ENCODE measurements around the gene JUNB.
"Not testable (repeated sequence)": the region's sequence is repeated elsewhere in the genome, so short reads cannot be mapped to it uniquely, and the experiment has no call there.

The JUNB gene

DNA sequence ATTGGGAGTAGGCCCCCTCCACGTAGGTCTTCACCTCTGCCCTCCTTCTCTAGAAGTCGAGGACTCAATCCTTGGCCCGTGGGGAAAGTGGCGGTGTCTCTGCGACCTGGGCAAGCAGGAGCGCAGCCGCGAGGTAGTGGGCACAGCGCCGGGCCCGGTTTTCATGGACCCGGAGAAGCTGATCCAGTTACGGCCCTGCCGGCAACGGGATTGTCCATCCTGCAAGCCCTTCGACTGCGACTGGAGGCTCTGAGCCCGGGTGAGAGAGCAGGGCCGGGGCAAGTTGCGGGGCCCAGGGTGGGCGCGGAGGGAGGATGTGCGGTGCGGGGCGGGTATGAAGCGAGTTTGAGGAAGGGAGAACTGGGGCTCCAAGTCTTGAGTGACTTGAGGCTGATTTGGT lies 12.8 kb downstream of the JUNB start:
- no peak for DNase-seq (ENCODE audit: low read depth)

DNA sequence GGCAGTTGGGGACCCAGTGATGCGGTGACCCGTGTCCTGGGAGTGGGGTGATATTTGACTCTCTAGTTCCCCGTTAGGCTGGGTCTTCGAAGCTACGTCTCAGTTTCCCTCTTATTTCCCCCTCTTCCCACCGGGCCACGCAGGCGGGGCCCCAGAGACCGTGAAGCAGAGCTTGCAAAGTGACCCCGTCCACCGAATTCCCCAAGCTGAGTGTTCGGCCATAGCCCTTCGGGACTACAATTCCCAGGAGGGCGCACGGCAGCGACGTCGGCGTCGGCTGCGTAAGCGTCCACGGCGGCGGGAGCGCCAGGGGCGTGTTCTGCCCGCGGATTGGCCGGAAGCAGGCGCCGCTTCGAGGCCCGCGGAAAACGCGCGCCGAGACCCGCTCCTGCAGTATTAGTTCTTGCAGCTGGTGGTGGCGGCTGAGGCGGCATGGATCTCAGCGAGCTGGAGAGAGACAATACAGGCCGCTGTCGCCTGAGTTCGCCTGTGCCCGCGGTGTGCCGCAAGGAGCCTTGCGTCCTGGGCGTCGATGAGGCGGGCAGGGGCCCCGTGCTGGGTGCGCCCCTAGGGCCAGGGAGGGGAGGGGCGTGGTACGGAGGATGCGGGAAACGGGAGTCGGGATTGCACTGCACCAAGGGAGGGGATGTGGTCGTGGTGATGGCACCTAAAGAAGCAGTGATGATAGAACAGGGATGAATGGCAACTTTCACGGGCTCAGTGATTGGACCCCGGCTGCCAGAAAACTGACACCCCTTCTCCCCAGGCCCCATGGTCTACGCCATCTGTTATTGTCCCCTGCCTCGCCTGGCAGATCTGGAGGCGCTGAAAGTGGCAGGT lies 15.2 kb downstream of the JUNB start, which contains the start of gene RNASEH2A:
Gene RNASEH2A (plus strand): TSS at position 343 of the 840 bp plus-strand sequence. CDS start 90 bp downstream, at position 433.
- DNase-seq (ENCODE audit: low read depth): peak; percentile 74

DNA sequence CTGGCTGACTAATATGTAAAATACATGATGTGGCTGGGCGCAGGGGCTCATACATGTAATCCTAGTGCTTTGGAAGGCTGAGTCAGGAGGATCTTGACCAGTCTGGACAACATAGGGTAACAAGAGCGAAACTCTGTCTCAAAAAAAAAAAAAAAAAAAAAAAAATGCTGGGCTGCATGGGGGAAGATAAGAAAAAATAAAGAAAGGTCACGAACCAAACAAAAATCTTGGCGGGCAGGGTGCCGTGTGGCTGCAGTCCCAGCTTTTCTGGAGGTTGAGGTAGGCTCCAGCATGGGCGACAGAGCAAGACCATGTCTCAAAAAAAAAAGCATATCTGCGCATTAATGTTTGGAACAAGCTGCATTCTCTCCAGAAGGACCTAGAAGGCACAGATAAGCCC lies 23.8 kb downstream of the JUNB start:
- DNase-seq (ENCODE audit: low read depth): no peak

DNA sequence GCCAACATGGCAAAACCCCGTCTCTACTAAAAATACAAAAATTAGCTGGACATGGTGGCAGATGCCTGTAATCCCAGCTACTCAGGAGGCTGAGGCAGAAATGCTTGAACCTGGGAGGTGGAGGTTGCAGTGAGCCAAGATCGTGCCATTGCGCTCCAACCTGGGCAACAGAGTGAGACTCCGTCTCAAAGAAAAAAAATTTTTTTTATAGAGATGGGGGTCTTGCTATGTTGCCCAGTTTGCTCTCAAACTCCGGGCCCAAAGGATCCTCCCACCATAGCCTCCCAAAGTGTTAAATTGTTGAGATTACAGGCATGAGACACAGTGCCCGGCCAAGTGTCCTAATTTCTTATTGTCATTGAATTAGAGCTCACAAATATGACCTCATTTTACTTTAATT lies 25.9 kb downstream of the JUNB start:
- not testable (repeated sequence) for DNase-seq (ENCODE audit: low read depth)

DNA sequence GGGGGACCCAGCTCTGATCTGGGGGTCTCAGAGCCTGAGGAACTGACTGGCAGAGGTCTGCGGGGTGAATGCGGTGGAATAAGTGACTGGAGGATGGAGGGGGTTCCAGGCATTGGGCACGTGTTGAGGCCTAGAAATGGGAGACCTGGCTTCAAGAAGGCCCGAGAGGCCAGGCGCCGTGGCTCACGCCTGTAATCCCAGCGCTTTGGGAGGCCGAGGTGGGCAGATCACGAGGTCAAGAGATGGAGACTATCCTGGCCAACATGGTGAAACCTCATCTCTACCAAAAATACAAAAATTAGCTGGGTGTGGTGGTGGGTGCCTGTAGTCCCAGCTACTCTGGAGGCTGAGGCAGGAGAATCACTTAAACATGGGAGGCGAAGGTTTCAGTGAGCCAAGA lies 26.5 kb downstream of the JUNB start:
- not testable (repeated sequence) for DNase-seq (ENCODE audit: low read depth)

DNA sequence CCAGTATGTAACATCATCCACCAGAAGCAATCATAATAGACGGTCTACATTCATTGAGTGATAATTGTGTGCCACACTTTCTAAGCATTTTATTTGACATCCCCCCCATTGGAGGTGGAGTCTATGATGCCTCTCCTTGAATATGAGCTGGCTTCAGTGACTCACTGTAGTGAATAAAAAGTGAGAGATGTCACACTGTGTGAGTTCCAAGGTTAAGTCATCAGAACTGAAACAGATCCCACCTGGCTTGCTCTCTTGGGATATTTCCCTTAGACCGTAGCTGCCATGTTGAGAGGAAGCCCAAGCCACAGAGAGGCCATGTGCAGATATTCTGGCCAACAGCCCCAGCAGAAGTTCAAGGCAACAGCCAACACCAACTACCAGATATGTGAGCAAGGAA lies 30.5 kb downstream of the JUNB start:
- no peak for DNase-seq (ENCODE audit: low read depth)

DNA sequence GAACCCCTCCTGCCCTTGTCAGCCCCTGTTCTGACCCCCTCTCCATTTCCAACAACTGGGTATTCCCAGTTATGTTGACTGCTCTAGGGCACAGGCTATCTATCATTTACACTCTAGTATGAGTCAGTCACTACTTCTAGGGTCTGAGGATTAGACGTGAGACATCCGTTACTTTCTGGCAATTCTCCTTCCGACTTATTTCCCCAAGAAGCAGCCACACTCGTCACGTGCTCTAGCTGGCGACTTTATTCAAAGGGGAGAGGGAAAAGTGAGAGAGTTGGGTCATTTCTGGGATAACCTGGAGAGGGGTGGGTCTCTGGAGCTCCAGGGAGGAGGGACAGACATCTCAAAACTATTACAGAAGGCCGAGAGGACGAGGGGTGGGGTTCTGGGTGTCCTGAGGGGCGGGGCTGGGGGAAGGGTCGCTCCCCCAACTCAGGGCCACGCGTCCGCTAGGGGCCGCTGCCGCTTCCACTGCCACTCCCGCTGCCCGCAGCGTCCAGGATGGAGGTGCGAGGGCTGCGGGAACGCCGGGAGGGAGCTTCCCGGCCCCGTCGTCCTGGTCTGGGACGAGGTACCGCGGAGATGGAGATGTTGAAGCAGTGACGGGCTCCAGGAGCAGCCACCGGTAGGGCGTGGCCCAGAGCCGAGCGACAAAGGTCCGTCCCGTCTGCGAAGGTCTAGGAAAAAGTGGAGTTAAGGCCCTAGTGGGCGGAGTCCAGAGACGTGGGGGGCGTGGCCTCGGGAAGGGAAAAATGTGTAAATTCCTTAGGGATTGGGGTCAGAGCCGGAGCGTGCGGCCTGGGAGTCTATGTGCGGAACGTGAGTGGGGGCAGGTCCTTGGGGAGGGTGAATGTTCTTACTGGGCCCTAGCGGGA lies 34.2 kb downstream of the JUNB start:
- no peak for DNase-seq (ENCODE audit: low read depth)

DNA sequence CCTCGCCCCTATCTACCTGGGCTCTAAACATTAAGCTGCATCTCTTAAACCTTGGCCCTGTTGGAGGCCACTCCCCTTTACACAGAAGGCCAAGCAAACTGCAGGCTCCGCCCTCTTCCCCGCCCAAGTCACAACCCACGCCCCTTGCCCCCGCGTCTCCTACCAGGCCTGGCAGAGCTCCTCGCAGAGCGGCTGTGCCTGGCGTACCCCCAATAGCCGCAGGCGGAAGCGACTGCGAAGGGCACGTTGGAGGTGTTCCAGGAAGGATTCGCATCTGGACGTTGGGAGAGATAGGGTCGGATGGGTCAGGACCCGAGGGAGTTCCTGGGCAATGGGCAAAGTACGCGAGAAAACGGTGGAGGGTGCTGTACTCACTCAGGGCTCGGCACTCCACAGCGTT lies 37.2 kb downstream of the JUNB start:
- DNase-seq (ENCODE audit: low read depth): no peak

DNA sequence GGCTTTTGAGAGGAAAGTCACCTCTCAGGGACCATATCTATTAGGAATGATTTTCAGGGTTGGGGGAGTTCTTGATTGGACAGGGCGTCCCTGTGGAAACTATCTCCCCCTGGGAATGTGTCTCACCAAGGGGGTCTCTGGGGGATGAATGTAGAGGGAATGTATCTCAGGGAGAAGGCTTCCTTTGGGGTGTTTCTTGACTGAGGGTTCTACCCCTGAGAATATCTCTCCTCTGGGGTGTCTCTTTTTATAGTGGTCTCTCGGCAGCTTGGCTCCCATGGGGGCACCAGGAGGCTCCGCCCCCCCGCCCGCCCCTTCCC lies 42.1 kb downstream of the JUNB start:
- DNase-seq (ENCODE audit: low read depth): no peak

DNA sequence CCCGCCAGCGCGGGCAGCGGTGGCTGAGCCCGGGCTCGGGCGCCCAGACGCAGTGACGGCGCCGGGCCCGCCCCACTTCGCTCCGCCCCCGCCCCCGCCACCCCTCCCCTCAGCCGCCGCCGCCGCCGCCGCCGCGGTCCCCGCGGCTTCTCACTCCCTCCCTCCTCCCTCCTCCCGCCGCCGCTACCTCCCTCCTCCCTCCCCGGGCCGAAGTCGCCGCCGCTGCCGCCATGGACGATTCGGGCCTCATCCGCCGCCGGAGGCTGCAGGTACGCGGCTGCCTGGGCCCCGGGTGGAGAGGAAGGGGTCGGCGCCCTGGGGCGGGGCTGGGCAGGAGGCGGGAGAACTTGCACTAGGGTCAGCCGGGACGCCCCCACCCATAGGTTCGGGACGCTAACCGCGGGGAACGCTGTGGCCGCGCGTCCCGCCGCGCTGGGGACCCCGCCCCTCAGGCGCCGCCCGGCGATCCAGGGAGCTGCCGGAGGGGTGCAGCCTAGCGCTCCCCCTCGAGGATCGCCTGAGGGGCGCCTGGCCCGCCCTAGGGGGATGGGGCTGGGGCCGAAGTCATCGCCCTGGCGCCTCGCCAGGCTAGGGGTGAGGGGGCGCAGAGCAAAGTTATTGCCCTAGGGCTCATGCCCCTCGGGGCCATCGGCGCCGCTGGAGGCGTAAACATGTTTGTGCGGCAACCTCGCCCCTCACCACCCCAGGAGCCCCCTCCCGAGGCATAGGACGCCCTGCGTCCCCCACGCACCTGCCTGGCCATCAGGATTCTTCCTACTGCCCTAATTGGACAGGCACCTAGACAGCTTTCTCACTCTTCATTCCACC lies 42.7 kb downstream of the JUNB start:
- DNase-seq (ENCODE audit: low read depth): no peak

DNA sequence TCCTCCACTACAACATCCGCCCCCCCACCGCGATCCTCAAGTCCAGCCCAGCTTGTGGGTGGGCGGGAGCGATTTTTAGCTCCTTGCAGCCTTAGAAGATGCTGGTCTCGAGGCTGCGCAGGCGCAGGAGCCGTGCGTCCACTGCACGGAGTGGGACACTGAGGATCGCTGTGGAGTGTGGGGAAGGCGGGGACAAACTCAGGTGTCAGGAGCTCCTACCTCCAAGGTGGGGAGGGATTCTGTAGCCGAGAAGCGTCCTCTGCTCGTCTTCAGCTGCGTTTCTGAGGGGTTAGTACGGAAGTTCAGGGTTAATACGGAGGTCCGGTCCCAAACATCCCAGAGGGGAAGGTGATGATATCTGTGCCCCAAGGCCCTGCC lies 43.3 kb downstream of the JUNB start, which contains the start of gene RTBDN:
Gene RTBDN (minus strand): TSS at position 14 of the 378 bp plus-strand sequence. CDS start 4,600 bp downstream, outside the sequence.
- no peak for DNase-seq (ENCODE audit: low read depth)

DNA sequence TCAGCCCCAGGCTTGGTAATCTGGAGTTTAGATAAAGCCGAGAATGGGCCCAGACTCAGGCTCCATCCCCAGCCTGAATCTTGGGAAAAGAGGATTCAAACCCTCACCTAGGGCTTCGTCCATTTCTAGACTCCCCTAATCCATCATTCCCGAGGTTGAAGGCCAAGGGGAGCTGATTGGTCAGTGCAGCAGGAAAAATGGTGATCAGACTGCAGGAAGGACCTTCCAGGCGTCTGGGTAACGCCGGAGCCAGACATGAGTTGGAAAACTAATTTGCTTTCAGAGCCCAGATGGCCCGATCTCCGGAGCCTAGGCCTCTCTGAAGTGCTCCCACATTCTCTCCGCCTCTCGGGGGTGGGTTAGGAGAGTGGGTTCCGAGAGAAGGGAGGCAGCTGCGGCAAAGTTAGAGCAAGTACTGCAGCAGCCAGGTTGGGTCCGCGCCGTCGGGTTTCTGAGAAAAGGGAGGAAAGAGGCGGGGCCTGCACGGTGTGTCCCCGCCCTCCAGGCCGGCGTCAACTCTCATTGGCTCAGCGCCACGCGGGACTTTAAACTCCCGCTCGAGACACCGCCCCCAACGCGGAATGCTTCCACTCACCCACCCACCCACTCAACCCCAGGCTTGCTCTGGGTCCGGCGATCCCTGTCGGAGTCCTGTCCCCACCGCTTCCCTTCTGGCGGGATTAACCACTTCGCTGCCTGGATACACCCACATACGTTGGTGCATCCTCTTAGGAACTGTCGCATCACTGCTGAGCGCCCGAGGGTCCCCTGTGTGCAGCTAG lies 43.9 kb downstream of the JUNB start:
- no peak for DNase-seq (ENCODE audit: low read depth)

DNA sequence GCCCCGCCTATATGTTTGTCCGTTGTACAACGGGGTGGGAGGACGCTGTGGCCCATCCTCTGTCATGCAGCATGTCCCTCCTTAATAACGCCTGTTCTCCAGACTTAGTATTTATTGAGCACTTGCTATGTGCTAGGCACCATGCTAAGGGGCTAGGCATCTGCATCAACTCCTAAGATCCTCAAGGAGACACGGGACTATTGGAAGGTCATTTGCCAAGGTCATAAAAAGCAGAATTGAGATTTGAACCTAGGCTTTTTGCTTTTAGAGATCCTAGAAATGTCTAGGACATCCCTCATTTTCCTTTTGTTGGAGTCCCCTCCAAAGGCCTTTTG lies 45.2 kb downstream of the JUNB start:
- DNase-seq (ENCODE audit: low read depth): no peak

DNA sequence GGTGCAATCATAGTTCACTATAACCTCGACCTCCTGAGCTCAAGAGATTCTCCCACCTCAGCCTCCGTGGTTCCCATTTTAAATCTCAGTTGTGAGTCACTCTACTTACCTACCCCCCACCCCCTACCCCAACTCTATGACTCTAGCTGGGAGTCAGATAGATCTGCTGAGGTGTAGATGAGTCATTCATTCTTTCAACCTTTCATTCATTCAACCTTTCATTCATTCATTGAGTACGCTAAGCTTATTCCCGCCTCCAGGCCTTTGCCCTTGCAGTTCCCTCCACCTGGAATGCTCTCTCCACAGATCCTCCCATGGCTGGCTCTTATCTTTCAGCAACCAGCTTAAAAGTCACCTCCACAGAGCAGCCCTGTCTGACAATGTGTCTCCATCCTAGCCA lies 45.9 kb downstream of the JUNB start:
- DNase-seq (ENCODE audit: low read depth): no peak

DNA sequence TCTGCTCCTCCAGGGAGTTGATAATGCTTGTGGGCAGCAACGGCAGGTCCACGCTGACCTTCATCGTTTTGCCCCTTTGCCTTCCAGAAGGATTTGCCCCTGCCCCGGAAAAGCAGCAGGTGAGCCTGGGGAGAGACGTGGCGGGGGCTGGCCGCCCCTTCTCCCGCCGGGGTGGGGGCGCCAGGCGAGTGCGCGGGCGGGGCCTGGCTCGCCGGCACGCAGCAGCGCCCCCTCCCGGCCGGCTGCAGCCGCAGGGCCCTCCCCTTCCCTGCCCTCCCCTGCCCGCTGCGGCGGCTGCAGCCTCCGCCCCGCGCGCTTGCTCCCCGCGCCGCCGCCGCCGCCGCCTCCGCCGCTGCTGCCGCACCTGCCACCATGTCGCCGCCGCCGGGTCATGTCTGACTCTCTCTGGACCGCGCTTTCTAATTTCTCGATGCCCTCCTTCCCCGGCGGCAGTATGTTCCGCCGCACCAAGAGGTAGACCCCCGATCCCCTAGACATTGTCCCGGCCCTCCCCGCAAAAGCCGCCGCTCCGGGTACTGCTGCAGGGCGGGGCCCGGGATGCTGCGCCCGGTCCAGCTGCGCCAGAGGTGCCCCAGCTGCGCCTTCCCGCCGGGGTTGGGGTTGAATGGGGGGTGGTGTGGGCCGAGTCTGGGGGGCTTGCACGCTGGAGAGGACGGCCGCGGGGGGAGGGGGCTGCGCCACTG lies 47.0 kb downstream of the JUNB start, which contains the start of gene MAST1:
Gene MAST1 (plus strand): TSS at position 334 of the 704 bp plus-strand sequence. CDS start 58 bp downstream, at position 392.
- DNase-seq (ENCODE audit: low read depth): no peak

DNA sequence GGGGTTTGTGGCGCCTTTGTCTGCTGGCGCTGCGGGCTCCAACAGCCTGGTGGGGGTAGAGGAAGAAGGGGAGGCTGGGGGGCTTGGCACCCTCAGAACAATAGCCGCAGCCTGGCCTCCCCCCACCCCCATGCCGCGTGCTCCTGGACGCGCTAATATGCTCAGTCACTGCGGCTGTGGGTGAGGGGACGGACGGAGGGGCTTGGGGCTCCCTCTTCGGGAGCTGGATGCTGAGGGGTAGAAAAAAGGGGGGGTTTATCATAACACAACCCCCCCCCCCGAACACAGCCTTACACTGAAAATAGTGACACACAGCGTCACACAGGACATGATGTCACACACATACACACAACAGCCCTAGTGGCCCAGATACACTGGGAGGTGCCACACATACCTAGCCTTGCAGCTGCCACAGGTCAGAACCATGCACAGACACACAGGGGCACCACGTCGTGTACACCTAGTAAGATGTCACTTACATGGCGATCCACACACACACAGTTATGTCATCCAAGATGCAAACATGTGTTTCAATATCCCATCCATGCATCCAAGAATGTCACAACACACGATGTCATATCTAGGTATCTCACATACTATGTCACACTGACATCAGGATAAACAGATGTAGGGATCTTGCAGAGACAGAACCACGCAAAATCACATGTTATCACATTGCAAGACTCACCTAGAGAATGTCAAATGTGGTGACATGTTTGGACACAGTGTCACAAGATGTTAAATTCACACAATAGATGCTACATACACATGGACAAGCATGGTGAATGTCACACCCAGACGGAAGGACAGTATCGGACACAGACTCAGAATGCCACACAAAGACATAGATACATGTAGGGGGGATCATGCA lies 47.8 kb downstream of the JUNB start:
- no peak for DNase-seq (ENCODE audit: low read depth)

DNA sequence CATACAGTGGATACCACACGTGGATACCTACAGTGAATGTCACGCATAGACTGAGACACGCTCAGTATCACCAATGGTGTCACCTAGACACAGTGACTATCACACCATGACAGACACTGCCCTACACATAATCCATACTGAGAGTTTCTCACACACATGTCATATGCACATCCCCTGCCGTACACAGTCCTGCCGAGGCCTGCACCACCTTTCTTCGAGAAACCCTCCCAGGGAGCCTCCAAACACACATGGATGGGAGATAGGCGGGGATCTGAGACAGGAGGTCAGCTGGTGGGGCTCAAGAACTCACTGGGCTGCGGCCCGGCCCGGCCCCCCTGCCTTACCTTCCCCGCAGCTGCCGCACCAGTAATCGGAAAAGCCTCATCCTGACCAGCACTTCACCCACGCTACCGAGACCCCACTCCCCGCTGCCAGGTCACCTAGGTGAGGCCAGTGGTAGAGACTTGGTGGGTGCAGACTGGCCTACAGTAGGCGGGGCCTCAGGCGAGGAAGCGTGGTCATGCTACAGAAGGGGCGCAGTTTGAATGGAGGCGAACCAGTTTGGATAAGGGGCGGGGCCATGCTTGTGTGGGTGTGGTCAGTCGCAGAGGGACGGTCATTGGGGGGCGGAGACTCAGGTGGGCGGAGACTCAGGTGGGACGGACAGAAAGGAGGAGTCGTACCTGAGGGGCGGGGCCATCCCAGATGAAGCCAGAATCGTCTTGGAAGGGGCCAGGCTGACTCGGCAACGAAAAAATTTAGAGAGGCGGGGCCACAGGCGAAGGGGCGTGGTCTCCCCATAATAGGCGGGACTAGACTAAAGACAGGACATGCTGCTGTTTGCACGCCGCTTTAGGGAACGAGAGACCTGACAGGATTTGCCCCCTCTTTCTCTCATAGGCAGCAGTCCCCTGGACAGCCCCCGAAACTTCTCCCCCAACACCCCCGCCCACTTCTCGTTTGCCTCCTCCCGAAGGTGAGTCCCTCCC lies 49.1 kb downstream of the JUNB start:
- no peak for DNase-seq (ENCODE audit: low read depth)

DNA sequence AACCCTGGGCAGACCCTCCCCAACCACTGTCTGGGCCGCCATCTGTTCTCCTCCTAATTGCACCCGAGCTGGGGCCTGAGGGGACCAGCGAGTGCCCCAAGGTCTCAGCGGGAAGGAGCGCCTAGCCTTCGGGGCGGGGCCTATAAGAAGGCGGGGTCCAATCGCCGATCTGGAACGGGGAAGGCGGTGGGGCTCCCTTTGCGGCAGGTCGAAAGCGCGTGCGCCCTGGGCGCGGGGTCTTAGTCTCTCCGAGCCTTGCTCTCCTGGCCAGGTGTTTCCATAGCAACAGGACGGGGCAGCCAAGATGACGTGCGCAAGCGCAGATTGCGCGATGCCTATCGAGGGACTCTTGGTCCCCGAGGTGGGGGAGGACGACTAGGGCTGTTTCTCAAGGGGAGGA lies 49.8 kb downstream of the JUNB start:
- DNase-seq (ENCODE audit: low read depth): no peak

DNA sequence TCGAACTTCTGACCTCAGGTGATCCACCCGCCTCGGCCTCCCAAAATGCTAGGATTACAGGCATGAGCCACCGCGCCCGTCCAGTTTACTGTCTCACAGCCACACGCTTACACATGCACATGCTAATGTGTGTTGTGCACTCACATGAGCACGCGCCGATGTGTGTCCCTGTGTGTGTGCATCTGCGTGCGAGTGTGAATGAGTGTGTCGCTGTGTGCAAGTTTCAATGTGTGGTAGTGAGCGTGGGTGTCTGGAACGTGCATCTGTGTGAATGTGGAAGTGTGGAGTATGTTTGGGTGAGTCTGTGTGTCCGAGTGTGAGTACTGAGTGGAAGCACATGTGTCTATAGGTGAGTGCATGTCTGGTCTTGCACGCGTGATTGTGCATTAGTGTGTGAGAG lies 51.2 kb downstream of the JUNB start:
- no peak for DNase-seq (ENCODE audit: low read depth)
